ENCODE results near the gene SMG6.
"Not testable (repeated sequence)": the region's sequence is repeated elsewhere in the genome, so short reads cannot be mapped to it uniquely, and the experiment has no call there.

Gene SMG6

GRCh38 chr17:2019723-2020122 is 283.9 kb downstream of the SMG6 start:
- DNase-seq, result no peak

- no peak for DNase-seq
Observed at GRCh38 chr17:2018716-2019510, 284.7 kb downstream of the SMG6 start.

GRCh38 chr17:2017274-2017941 is 286.2 kb downstream of the SMG6 start:
- DNase-seq, result no peak

- DNase-seq, result no peak
Observed at GRCh38 chr17:2016494-2016893, 287.1 kb downstream of the SMG6 start.

- DNase-seq, result no peak
Observed at GRCh38 chr17:2015314-2015713, 288.3 kb downstream of the SMG6 start.

- no peak for DNase-seq
Observed at GRCh38 chr17:2013994-2014317, 289.6 kb downstream of the SMG6 start.

- not testable (repeated sequence) for DNase-seq
Observed at GRCh38 chr17:2013220-2013993, 290.2 kb downstream of the SMG6 start.

- no peak for DNase-seq
Observed at GRCh38 chr17:2012499-2012898, 291.1 kb downstream of the SMG6 start.

- no peak for DNase-seq
Observed at GRCh38 chr17:2011411-2012371, 291.9 kb downstream of the SMG6 start.
